ENCODE results near the gene ZNF699. TPM values are rescaled to one million over a fixed set of nuclear protein-coding genes. Genes with fewer than 3 reads are reported as not detected.

Gene ZNF699
- total RNA-seq: 6.8 TPM

DNA sequence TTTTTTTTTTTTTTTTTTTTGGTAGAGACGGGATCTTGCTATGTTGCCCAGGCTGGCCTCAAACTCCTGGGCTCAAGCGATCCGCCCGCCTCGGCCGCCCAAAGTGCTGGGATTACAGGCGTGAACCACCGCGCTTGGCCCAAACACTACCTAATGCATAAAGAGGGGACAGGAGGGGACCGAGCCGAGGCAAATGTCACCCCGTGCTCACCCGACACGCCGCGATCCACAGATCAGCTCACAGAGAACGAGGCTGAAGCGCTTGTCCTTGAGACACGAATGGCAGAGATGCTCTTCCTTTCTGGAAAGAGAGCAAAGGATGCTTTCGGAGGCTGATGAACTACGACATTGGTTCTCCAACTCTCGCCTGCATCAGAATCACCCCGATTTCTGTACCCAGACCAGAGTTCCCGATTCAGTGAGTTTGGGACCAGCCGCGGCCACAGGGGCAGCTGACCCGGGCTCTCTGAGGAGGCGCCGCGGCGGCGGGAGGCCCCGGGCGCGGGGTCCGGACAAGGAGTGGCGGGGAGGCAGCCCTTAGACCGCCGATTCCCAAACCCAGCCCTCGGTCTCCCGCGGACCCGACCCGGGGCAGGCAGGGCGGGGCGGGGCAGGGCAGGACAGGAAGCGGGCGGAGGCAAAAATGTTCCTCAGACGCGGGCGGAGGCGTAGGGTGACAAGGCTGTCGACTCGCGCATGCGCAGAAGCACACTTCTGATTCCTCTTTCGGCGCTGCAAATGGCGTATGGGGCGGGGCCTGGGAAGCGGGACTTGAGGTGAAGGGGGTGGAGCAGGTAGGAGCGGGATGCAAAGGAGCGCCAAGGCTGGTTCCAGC is at the start of gene ZNF699:
Gene ZNF699, minus strand, starts transcription at position 700 of the 835 bp plus-strand sequence. CDS start 4,719 bp downstream, outside the sequence.
- peak; percentile 91 to 99 for DNase-seq (ENCODE audit: low spot score in 2 of 2)
- H3K4me1 ChIP-seq: peaks cover 0 to 5% of the 10 kb centered on the region in 2 donors
- peaks cover 3 to 17% of the 10 kb centered on the region in 2 donors for H3K9me3 ChIP-seq
- peak within 1 kb of the TSS; percentile 95 to 96 for H3K27ac ChIP-seq
- H3K27me3 ChIP-seq: no peaks in the 10 kb centered on the region
- H3K4me3 ChIP-seq: peak within 1 kb of the TSS; percentile 73 to 87
- intact Hi-C loops (cut with DNase I): loop anchor here (2.0 kb wide), 1 partner anchor 483 kb away; no protein-coding TSS in a partner anchor
- TF ChIP-seq, protein P1, sequence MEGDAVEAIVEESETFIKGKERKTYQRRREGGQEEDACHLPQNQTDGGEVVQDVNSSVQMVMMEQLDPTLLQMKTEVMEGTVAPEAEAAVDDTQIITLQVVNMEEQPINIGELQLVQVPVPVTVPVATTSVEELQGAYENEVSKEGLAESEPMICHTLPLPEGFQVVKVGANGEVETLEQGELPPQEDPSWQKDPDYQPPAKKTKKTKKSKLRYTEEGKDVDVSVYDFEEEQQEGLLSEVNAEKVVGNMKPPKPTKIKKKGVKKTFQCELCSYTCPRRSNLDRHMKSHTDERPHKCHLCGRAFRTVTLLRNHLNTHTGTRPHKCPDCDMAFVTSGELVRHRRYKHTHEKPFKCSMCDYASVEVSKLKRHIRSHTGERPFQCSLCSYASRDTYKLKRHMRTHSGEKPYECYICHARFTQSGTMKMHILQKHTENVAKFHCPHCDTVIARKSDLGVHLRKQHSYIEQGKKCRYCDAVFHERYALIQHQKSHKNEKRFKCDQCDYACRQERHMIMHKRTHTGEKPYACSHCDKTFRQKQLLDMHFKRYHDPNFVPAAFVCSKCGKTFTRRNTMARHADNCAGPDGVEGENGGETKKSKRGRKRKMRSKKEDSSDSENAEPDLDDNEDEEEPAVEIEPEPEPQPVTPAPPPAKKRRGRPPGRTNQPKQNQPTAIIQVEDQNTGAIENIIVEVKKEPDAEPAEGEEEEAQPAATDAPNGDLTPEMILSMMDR (IDR thresholded peaks at IDR 0.05): no peak
- H3K36me3 ChIP-seq: peaks cover 2 to 11% of the 10 kb centered on the region in 2 donors

DNA sequence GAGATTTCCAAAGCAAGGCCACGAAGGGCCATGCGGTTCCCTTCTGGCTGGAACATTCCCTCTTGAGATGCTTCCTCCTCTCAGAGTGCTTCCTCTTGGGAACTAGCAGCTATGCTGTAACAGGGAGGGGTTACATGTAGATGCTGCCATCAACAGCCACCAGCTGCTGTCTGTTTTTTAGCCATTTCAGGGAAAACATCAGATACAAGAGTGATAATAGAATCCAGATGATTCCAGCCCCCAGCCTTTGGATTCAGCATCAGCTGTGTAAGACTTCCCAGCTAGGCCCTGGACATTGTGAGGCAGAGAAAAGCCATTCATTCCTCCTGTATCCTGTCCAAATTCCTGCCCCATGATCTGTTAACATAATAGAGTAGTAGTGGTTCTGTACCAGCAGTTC is 45.0 kb upstream of the ZNF699 start:
- TF ChIP-seq, protein P1 (IDR thresholded peaks at IDR 0.05): no peak
- H3K4me3 ChIP-seq: no peak overlapping the region
- DNase-seq (ENCODE audit: low spot score in 2 of 2): no peak
- peaks cover 22 to 63% of the 10 kb centered on the region in 2 donors for H3K36me3 ChIP-seq
- no peaks in the 10 kb centered on the region for H3K4me1 ChIP-seq
- intact Hi-C loops (cut with DNase I): no loop called here
- no peaks in the 10 kb centered on the region for H3K27me3 ChIP-seq
- H3K27ac ChIP-seq: no peak overlapping the region
- peaks cover 95 to 96% of the 10 kb centered on the region in 2 donors for H3K9me3 ChIP-seq

DNA sequence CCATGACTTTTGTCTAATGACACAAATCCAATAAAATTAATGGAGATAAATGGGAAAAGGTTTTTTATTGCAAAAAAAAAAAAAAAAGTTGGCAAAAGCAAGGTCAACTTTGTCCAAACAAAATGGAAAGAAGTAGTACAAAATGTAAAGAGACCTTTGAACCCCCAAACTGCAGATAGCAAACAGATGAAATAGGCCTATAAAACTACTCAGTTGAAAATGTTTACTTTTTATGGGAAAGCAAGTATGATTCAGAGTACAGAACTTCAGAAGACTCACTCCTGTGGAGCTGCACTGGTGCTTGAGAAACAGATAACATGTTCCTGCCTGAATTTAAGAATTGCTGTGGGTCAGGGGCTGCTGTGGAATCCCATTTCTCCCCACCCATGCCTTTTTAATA is 43.4 kb upstream of the ZNF699 start:
- DNase-seq (ENCODE audit: low spot score in 2 of 2): no peak
- H3K36me3 ChIP-seq: peaks cover 28 to 66% of the 10 kb centered on the region in 2 donors

DNA sequence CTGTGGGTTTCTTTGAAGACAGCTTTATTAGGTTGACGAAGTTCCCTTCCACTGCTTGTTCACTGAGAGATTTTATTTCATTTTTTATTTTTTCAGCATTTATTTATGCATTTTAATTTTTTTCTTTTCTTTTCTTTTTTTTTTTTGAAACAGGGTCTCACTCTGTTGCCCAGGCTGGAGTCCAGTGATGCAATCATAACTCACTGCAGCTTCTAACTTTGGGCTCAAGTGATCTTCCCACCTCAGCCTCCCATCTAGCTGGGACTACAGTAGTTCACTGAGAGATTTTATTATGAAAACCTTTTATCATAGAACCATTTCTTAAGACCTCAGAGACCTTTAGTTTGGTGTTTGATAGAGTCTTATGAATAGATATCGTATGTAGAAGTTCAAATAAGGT is 42.9 kb upstream of the ZNF699 start:
- intact Hi-C loops (cut with DNase I): no loop called here
- H3K4me1 ChIP-seq: no peaks in the 10 kb centered on the region
- TF ChIP-seq, protein P1 (IDR thresholded peaks at IDR 0.05): no peak
- H3K27me3 ChIP-seq: no peaks in the 10 kb centered on the region
- H3K9me3 ChIP-seq: peaks cover 93 to 96% of the 10 kb centered on the region in 2 donors
- no peak for DNase-seq (ENCODE audit: low spot score in 2 of 2)
- no peak overlapping the region for H3K27ac ChIP-seq
- H3K36me3 ChIP-seq: peaks cover 24 to 63% of the 10 kb centered on the region in 2 donors
- no peak overlapping the region for H3K4me3 ChIP-seq

More for the DNA sequence above, 43.4 kb upstream of the ZNF699 start:
- TF ChIP-seq, protein P1 (IDR thresholded peaks at IDR 0.05): no peak
- no peak overlapping the region for H3K4me3 ChIP-seq
- intact Hi-C loops (cut with DNase I): no loop called here
- no peaks in the 10 kb centered on the region for H3K27me3 ChIP-seq
- no peak overlapping the region for H3K27ac ChIP-seq
- H3K4me1 ChIP-seq: no peaks in the 10 kb centered on the region
- H3K9me3 ChIP-seq: peaks cover 93 to 96% of the 10 kb centered on the region in 2 donors

- no peak overlapping the region for H3K4me3 ChIP-seq
- intact Hi-C loops (cut with DNase I): loop anchor here (10.0 kb wide), 1 partner anchor 54 kb away; no protein-coding TSS in a partner anchor
- no peaks in the 10 kb centered on the region for H3K27me3 ChIP-seq
- peaks cover 91 to 97% of the 10 kb centered on the region in 2 donors for H3K9me3 ChIP-seq
- no peaks in the 10 kb centered on the region for H3K4me1 ChIP-seq
- peaks cover 37 to 72% of the 10 kb centered on the region in 2 donors for H3K36me3 ChIP-seq
- no peak overlapping the region for H3K27ac ChIP-seq
- TF ChIP-seq, protein P1 (IDR thresholded peaks at IDR 0.05): no peak
- DNase-seq (ENCODE audit: low spot score in 2 of 2): no peak
These were observed 39.0 kb upstream of the ZNF699 start for GRCh38 chr19:9348671-9349070.

Measured in ascending aorta (tissue), 2 donors.